Osteocyte (in vitro differentiated cells): ENCODE results near the gene DPPA2. TPM values are rescaled to one million over a fixed set of nuclear protein-coding genes. Genes with fewer than 3 reads are reported as not detected.

ENCODE experiments used
- DNase-seq: peaks from one replicate; pipeline ENCODE4 v3.0.0; 2021; ENCODE audit warnings: mixed read lengths; ENCODE audit not compliant: unreplicated experiment; ENCODE audit errors: extremely low spot score
- H3K27ac Mint-ChIP-seq: one replicate; pipeline ENCODE4 v1.8.0; 2021; ENCODE audit warnings: mild to moderate bottlenecking, mixed read lengths; ENCODE audit not compliant: unreplicated experiment
- H3K27me3 Mint-ChIP-seq: one replicate; pipeline ENCODE4 v1.8.0; 2021; ENCODE audit warnings: mixed read lengths; ENCODE audit not compliant: unreplicated experiment
- H3K36me3 Mint-ChIP-seq: one replicate; pipeline ENCODE4 v1.8.0; 2021; ENCODE audit warnings: mixed read lengths; ENCODE audit not compliant: unreplicated experiment
- H3K4me1 Mint-ChIP-seq: one replicate; pipeline ENCODE4 v1.8.0; 2021; ENCODE audit warnings: mixed read lengths; ENCODE audit not compliant: unreplicated experiment
- H3K4me3 Mint-ChIP-seq: one replicate; pipeline ENCODE4 v1.8.0; 2021; ENCODE audit warnings: mild to moderate bottlenecking, moderate library complexity, mixed read lengths; ENCODE audit not compliant: unreplicated experiment
- H3K9me3 Mint-ChIP-seq: one replicate; pipeline ENCODE4 v1.8.0; 2021; ENCODE audit warnings: mixed read lengths; ENCODE audit not compliant: unreplicated experiment
- total RNA-seq: library from RNA; stranded (reverse); gene quantifications from 2 replicates; pipeline ENCODE4 v1.2.1, GENCODE V29; 2021
- TF ChIP-seq, protein P1 (sequence below): fragments of 200-600 bp; sonication (generic); IDR thresholded peaks from 2 replicates; pipeline ENCODE4 v1.5.0; 2021; ENCODE audit warnings: antibody characterized with exemption, mild to moderate bottlenecking, moderate library complexity

Gene DPPA2
- total RNA-seq, 1 donor from 2014 or later: not detected

- TF ChIP-seq, protein P1, sequence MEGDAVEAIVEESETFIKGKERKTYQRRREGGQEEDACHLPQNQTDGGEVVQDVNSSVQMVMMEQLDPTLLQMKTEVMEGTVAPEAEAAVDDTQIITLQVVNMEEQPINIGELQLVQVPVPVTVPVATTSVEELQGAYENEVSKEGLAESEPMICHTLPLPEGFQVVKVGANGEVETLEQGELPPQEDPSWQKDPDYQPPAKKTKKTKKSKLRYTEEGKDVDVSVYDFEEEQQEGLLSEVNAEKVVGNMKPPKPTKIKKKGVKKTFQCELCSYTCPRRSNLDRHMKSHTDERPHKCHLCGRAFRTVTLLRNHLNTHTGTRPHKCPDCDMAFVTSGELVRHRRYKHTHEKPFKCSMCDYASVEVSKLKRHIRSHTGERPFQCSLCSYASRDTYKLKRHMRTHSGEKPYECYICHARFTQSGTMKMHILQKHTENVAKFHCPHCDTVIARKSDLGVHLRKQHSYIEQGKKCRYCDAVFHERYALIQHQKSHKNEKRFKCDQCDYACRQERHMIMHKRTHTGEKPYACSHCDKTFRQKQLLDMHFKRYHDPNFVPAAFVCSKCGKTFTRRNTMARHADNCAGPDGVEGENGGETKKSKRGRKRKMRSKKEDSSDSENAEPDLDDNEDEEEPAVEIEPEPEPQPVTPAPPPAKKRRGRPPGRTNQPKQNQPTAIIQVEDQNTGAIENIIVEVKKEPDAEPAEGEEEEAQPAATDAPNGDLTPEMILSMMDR: no peak
- Mint-ChIP-seq H3K27ac (no peak overlapping the region), H3K4me1 (peaks cover 15% of the 10 kb centered on the region), H3K36me3 (no peaks in the 10 kb centered on the region), H3K9me3 (peaks cover 6% of the 10 kb centered on the region), H3K4me3 (no peak overlapping the region), H3K27me3 (no peaks in the 10 kb centered on the region)
- no peak for DNase-seq
These were observed 63.7 kb downstream of the DPPA2 start for GRCh38 chr3:109252641-109253040.

Other genes starting within 250 kb of the DPPA2 start
- not detected in 2 replicates for gene MORC1, start 198.4 kb downstream of the DPPA2 start, total RNA-seq
- gene C3orf85, start 179.8 kb downstream of the DPPA2 start, total RNA-seq: not detected in 2 replicates
- gene DPPA4, start 21.0 kb upstream of the DPPA2 start, total RNA-seq: 0.75 and 1.8 TPM in 2 replicates